NCI-H2171 treated with DMSO at 0.1 percent for 48 hours (cell line): ENCODE measurements around the gene INPP4B.

Source experiments
- DNase-seq: peaks from one replicate; lab custom pipeline; 2025; lab: John Stamatoyannopoulos, UW

The INPP4B gene

DNA sequence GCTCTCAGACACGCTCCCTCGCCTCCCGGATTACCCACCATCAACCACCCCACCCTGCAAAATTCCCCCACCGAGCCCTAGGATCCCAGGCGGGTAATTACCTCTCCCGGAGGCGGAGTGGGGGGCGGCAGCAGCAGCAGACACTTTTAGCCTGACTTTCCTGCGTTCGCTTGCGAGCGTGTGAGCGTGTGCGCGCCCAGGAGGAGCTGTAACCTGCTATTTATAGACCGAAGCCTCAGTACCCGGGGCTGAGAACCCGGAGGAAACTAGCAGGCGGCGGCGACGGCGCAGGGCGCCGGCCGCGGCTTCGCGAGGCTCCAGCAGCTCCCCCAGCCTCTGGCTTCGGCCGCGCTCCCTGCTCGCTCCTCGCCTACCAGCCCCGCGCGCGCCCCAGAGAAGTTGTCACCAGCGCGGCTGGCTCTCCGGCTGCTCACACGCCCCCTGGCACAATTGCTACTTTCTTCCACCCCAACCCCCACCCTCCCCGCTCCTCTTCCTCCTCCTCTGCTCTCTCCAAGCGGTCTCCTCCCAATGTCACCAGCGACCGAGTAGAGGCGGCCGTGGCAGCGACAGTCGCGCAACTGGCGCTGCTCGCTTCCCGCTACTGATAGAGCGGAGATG lies at the start of gene INPP4B:
Gene INPP4B, minus strand, starts transcription at position 194 of the 621 bp plus-strand sequence.
- DNase-seq: no peak

DNA sequence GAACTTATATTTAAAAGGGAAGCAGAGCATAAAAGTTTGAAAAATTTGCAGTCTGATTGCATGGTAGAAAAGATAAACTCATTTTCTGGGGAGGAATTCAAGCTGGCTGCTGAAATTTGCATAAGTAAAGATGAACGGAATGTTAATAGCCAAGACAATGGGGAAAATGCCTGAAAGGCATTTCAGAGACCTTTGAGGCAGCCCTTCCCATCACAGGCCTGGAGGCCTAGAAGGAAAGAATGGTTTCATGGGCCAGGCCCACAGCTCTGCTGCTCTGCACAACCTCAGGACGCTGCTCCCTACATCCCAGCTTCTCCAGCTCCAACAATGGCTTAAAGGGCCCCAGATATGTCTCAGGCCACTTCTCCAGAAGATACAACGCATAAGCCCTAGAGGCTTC lies 46.9 kb upstream of the INPP4B start:
- DNase-seq: no peak

DNA sequence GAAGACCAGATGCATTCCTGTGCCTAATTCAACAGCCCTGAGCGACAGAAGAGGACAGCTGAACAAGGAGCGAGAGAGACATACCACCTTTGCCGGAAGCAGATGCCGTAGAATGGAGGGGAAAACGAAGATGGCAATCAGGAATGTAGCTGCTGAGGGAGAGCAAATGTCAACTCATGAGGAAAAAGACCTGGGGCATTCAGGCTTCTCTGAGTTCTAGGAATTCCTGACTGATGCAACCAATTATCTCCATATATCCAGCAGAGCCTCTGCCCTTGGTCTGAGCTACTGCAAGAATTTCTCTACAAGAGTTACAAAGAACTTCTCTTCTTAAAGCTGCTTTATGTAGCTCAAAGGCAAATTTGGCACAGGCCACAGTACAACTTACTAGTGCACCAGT lies 40.5 kb upstream of the INPP4B start:
- DNase-seq: no peak

DNA sequence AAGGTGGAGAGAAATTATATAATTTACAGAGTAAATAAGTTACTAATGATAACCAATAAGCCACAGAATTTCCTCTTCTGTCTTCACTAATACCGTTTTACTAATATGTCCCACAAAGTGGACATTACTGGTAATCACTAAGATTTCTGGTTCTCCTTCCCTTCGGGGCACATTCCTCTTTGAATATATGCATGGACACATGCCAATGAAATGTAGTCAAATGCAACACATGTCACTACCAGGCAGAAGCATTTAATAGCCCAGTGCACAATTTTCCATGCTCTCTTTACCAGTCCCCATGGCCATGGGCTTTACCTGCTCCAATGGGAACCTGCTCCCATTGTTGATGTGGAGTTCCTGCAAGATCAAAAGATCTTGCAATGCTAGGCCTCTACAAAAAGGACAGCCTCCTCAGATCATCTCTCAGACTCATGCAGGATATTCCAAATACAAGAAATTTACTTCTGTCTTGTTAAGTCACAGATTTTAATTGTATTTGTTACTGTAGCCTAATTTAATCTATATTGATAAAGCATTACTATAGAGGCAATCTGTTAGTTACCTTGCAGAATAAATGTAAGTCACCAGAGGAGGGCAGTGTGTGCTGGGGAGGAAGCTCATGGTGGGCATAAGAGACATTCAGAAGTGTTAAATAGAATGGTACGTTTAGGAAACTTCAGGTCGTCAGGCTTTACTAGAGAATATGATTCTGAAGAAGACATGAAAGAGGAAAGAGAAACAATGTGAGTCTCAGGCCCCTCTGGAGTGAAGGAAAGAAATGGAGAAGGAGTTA lies 37.1 kb upstream of the INPP4B start:
- DNase-seq: no peak

DNA sequence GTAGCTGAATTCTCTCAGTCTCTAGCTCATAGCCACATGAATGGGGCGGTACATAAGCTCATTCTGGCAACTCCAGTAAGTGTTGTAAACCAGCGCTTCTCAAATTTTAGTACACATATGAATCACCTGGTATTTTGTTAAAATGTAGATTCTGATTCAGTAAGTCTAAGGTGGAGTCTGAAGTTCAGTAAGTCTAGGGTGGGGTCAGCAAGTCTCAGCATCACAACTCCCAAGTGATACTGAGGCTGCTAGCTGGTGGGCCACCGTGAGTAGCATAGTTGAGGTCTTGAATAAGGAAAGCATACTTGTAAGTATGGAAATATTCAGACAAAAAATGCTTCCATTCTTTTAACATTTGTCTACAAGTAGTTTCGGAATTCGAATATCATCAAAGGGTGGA lies 36.1 kb upstream of the INPP4B start:
- DNase-seq: no peak

DNA sequence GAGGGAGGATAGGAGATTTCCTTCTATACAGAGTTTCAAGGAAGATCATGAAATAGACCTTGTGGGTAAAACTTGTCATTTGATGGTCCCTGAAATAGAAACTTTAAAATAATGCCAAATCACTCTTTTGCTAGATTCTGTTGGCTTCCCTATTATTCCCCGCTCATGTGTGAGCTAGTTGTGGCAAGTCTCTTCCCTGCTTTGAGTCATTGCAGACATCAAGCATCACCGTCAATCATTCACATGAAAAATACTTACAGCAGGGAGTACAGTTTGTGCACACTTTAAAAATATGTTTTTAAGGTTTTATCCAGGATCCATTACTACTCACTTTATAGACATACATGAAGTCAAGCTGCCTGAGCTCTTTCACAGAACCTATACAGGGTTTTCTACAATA lies 35.2 kb upstream of the INPP4B start:
- no peak for DNase-seq

DNA sequence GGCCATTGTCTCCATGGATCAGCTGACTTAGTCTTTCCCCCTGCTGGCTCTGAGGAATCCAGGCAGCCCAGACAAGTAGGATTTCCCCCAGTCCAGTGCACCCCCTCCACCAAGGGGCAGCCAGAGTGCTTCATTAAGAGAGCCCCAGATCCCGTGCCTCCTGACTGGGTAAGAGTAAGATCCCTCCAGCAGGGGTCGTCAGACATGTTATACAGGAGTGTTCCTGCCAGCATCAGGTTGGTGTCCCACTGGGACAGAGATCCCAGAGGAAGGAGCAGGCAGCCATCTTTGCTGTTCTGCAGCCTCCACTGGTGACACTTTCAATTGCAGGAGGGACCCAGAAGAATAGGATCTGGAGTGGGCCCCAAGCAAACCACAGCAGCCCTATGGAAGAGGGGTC lies 29.0 kb upstream of the INPP4B start:
- no peak for DNase-seq

DNA sequence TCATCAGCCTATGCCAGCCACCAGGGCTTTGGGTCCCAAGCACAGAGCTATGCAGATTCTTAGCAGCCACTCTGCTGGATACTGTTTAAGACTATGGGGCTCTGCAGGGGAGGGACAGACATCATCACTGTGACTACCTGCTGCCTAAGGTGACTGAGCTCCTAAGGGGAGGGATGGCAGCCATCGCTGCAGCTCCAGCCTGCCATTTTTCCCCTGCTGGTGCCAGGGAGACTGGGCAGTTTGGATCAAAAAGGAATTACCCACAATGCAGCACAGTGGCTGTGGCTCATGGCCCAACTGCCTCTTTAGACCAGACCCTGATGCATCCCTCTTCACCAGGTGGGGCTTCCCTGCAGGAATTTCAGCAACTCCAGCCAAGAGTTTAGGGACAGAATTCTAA lies 28.6 kb upstream of the INPP4B start:
- DNase-seq: no peak

DNA sequence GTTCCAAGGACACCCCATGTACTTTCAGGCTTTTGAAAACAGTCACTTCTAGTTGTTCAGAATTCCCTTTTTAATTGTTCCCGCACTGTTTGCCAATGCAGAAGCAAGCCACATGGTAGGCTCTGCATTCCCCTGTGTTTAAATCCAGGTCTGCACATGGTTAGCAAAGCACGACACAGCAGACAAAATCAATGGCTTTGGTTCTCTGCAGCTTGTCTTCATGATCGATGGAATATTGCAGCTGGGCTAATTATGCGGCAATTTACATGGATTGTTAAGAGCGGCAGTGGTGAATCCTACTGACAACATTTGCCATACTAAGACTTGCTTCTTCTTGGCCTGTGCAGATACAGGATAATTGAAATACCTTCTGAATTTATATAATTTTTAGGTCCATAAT lies 20.6 kb upstream of the INPP4B start:
- no peak for DNase-seq

DNA sequence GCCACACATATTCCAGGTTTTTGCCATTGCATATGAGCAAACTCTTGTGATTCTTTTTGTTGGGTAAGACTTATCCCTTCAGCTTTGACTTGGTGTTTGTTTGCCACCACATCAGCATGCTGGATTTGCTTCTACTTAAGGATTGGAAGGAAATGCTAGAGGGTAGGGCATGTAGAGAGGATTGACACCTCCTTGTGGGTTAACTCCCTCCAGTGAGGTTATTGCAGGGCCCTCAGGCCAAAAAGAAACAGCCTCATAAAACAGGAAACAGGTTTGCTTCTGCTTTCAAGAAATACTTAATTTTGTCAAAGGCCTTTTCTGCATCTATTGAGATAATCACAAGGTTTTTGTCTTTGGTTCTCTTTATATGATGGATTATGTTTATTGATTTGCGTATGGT lies 15.2 kb upstream of the INPP4B start:
- DNase-seq: no peak

DNA sequence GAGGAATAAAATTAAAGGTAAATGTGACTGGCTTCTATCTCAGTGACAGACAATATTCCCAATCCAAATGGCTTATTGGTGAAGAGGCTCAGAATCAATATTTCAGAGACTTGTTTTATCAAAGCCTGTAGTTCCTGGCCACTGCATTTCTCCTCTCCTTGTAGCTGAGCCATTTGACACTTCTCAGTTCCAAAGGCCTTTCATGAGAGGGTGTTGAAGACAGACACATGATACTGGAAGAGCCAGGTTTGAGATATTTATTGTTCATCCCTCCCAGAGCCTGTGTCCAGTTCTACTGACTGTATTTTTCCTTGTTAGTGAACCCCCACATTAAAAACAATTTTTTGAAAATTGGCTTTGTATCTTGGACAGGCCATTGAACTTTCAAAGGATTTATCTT lies 12.9 kb upstream of the INPP4B start:
- no peak for DNase-seq

DNA sequence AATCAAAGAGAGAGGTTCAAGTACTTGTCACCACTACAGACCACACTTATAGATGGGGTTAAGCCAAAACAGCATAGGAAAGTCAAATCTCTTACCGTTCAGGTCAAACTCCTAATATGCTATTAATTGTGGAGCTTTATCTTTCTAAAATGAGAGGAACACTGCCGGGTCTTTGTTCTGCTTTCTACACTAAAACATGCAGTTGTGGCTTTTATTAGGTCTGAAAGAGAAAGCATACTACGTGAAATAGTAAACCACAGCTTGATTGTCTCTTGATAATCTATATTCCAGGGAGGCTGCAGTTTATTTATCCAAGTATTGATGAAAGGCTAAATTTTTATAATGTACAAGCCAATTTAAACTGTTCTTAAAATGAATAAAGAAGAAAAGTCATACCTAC lies 12.3 kb upstream of the INPP4B start:
- DNase-seq: no peak

DNA sequence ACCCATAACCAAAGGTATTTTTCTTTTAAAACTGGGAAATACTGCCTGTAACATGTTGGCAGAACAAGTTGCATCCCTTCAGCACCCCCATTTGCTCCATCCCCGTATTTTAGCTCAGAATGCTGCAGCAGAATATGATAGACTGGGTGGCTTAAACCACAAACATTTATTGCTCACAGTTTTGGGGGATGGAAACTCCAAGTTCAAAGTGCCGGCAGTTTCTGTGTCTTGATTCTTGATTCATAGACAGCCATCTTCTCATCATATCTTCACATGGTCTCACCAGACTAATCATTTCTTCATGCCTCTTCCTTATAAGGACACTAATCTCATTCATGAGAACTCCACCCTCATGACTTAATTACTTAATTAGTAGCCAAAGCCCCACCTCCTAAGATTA lies 10.5 kb upstream of the INPP4B start:
- DNase-seq: no peak

DNA sequence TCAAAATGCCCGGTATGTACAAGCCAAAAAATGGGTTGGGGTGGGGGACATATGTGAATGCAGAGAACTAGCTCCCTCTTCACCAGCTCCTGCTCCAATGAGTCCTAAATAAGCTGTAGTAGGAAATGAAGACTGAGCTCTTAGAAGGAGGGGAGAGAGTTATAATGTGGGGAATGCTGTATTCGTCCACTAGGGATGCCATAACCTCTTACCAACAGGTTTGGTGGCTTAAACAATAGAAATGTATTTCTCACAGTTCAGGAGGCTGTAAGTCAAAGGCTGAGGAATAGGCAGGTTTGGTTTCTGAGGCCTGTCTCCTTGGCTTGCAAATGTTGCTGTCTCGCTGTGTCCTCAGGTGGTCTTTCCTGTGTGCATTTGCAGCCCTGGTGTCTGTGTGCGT lies 4.4 kb upstream of the INPP4B start:
- no peak for DNase-seq

DNA sequence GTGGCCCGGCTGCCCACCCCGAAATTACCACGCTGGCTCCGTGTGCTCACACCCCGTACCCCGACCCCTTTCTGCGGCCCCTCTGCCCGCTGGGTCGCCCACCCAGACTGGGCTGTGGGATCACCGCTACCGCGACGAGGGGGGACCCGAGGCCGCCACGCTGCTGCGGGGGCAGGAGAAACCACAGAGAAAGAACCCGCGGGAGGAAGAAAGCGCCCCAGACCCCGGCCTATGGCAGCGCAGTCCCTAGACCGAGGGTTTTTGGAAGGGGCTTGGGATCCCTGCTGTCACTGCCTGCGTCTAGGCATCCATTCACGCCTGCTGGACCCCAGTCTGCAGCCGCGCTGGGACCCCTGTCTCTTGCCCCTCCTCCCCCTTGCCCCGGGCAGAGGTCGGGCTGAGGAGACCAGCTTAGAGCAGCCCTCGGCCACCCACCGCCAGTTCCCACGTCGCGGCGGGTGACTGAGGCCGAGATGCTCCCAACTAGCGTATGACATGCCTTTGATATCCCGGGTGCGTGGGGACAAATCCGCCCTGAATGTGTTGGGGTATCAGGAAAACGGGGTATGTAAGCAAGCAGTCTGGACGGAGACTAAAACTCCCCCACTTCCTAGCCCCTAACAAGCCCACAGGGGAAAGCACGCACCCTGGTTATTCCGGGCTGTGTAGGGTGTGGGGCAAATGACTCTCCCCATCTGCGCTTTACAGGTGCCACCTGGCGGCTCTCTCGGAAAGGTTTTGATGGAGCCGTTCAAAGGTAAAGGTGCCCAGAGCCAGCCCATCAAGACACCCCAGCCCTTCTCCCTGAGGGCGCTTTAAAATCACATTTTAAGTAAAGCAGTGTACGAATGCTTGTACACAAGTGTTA lies 862 bp upstream of the INPP4B start:
- DNase-seq: no peak

DNA sequence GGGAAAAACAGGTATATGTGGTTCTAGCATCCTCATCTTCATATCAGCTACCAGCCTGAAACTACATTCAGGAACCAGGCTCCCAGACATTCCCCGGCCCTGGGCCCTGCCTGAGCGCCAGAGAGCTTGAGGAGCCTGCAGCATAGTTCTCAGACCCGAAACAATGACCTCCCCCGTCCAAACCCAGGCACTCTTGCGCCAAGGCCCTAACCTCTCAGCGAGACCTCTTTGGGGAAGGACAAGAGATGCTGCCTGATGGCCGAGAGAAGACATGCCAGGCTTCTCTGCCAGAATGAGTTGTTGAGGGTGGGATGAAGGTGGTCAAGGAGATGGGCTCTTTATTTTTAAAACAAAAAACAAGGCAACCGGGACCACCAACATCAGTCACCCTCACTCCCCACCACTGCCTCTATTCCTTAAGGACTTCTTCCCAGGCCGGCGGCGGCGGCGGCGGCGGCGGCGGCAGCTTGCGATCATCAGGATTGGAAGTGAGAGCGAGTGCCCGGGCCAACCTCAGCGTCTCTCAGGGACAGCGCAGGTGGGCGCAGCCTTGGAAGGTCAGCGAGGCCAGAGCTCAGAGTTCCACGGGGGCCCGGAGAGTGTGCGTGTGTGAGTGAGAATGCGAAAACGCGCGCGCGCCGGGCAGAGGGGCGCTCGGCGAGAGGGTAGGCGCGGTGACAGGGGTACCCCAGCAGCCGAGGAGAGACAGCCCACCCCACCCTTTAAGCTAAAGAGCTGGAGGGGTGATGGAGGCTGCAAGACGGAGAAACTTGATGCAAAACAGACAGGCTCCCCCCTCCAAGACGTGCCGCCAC lies 601 bp downstream of the INPP4B start:
- no peak for DNase-seq

DNA sequence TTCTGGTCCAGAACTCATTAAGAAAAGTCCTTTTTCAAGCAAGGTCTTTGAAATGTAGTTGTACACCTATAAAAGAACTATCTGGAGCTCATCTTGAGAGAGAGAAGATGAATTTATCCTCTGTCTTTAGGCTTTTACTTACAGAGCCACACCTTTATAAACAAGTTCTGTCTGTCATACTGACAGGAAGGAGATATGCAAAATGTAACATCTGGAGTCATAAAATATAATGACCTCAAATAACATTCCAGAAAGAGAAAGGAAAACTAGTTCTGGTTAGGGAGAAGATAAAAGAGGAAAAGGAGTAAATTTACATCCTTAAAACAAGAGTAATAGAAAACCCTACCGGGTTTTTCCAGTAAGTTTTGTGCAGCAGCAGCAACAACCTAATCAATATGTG lies 1.3 kb downstream of the INPP4B start:
- no peak for DNase-seq

DNA sequence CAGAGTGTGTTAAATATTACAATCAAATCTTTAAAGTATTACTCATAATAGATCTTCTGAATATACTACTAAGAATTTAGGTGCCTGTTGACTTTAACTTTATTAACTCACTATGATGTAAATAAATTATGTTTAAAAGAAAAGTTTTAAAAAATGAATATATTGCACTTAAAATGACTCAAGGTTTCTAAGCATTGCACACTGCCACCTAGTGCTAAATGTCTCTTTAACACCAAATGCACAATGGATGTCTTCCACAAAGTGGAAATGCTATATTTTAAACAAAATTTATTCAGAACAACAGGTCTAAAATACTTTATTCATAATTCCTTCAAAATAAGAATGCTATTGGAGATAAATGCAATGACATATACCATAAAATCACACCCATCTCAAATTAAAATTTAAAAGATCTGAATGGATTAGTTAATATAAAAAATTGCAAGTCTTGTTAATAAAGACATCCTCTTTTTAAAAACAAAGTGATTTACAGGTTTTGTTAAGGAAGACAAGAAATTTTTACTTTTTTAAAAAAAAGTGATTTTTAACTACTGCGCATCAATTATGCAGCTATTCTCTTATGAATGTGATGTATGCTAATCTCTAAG lies 5.5 kb downstream of the INPP4B start:
- no peak for DNase-seq

DNA sequence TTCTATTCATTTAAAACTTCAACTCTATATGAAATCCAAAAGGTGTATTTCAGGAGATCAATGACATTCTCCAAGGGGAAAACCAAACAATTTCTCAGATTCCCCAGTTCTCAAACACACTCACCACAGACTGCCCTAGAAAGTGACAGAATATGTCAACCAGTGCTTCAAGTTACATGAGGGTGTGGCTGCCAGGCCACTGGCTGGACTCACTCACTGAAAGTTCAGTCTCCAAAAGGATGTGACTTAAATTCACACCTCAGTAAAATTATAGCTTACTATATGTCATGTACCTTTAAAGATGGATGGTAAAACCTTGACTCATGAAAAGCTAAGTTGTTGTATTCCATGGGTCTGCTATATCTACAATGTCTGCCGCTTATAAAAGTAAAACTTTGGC lies 7.3 kb downstream of the INPP4B start:
- DNase-seq: no peak

DNA sequence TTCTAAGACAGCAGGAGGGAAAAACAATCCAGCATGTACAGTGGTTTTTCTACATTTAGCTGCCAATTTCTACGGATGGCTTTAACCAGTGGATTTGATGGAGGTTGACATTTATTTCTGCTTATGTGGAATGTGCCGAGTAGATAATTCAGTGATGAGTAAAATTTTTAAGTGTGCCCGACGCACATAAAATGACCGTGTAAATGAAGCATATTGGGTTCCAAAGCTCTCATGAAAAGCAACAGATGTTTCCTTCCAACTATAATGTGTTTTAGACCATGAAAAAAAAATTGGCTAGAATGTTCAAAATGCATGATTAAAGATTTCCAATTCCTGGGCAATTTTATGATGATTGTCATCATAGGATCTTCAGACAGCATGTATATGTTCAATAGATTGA lies 14.1 kb downstream of the INPP4B start:
- no peak for DNase-seq

DNA sequence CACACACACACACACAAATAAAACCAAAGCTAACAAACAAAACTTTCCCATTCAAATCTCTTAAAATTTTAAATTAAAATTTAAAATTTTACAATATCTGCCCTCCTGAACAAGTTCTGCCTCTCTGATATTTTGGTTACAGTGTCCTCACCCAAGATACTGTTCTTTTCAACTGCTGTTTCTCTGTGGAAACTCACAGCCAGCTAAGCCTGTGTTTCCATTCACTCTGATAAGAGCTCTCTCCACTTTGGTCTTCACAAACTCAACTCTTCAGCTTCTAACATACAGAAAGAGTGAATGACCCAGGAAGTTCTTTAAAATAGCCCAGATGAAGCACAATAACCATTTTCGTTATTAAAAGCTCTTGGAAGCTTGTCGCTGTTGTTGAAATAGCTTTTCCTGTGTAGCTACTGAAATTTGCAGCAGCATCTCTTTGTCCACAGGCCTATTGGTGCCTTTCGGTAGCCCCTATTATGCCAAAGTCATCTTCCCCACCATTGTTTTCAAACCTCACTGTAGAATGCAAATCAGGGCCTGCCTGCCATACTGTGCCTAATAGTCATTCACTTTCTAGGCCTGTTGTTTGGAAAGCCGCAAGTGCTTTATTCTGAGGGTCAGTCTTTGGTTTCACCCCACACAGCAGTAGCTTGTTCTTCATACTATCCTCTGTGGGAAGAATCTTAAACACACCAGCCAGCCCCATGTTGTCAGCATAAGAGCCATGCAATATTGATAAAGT lies 19.4 kb downstream of the INPP4B start:
- DNase-seq: no peak
